Neural progenitor cell (in vitro differentiated cells): ENCODE data around the gene TNNC1. TPM values are rescaled to one million over a fixed set of nuclear protein-coding genes. Genes with fewer than 3 reads are reported as not detected.

ENCODE experiments used
- DNase-seq: peaks from one replicate; pipeline ENCODE4 v3.0.0-alpha.2; 2016; ENCODE audit warnings: low spot score
- H2AFZ ChIP-seq: fragments of 200-600 bp; sonication (generic); replicated peaks from 2 replicates; pipeline ENCODE4 v1.6.1; 2016; ENCODE audit warnings: antibody characterized with exemption
- H3F3A ChIP-seq: fragments of 200-600 bp; sonication (generic); 2 replicates; pipeline ENCODE4 v1.6.1; 2016; ENCODE audit warnings: antibody characterized with exemption, low read depth
- H3K27ac ChIP-seq: fragments of 200-600 bp; sonication (generic); 2 replicates; pipeline ENCODE4 v1.5.1; 2016; ENCODE audit warnings: mild to moderate bottlenecking
- H3K27me3 ChIP-seq: fragments of 200-600 bp; sonication (generic); 2 replicates; pipeline ENCODE4 v1.6.1; 2016; ENCODE audit warnings: mild to moderate bottlenecking, moderate library complexity
- H3K36me3 ChIP-seq: fragments of 200-600 bp; sonication (generic); 2 replicates; pipeline ENCODE4 v1.5.1; 2016
- H3K4me1 ChIP-seq: fragments of 200-600 bp; sonication (generic); 2 replicates; pipeline ENCODE4 v1.6.1; 2016; ENCODE audit warnings: mixed run types
- H3K4me2 ChIP-seq: fragments of 200-600 bp; sonication (generic); 2 replicates; pipeline ENCODE4 v1.6.1; 2016
- H3K4me3 ChIP-seq: fragments of 200-600 bp; sonication (generic); 2 replicates; pipeline ENCODE4 v1.5.1; 2016
- H3K79me2 ChIP-seq: fragments of 200-600 bp; sonication (generic); 2 replicates; pipeline ENCODE4 v1.6.1; 2016; ENCODE audit warnings: low read depth
- H3K9ac ChIP-seq: fragments of 200-600 bp; sonication (generic); 2 replicates; pipeline ENCODE4 v1.6.1; 2016
- H3K9me3 ChIP-seq: fragments of 200-600 bp; sonication (generic); 2 replicates; pipeline ENCODE4 v1.5.1; 2016; ENCODE audit warnings: low read depth
- H4K20me1 ChIP-seq: fragments of 200-600 bp; sonication (generic); 2 replicates; pipeline ENCODE4 v1.6.1; 2016; ENCODE audit warnings: low read depth
- H3K27ac Mint-ChIP-seq: 3 replicates; pipeline ENCODE4 v1.8.0; 2021; ENCODE audit warnings: mixed read lengths
- H3K27me3 Mint-ChIP-seq: 2 replicates; pipeline ENCODE4 v1.8.0; 2022; ENCODE audit warnings: low read depth, mild to moderate bottlenecking, inconsistent platforms, moderate library complexity, mixed read lengths; ENCODE audit not compliant: insufficient read depth
- H3K36me3 Mint-ChIP-seq: 3 replicates; pipeline ENCODE4 v1.8.0; 2021; ENCODE audit warnings: mixed read lengths
- H3K4me1 Mint-ChIP-seq: 3 replicates; pipeline ENCODE4 v1.8.0; 2021; ENCODE audit warnings: mixed read lengths
- H3K4me3 Mint-ChIP-seq: 3 replicates; pipeline ENCODE4 v1.8.0; 2021; ENCODE audit warnings: mild to moderate bottlenecking, moderate library complexity, mixed read lengths
- H3K9me3 Mint-ChIP-seq: 3 replicates; pipeline ENCODE4 v1.8.0; 2020; ENCODE audit warnings: mixed read lengths
- CTCF ChIP-seq: fragments of 200-600 bp; sonication (generic); IDR thresholded peaks from 2 replicates; pipeline ENCODE4 v1.5.1; 2017; ENCODE audit warnings: antibody characterized with exemption, mild to moderate bottlenecking
- EZH2 ChIP-seq: fragments of 200-600 bp; sonication (generic); IDR thresholded peaks from 2 replicates; pipeline ENCODE4 v1.6.1; 2017; ENCODE audit warnings: antibody characterized with exemption, mild to moderate bottlenecking, moderate library complexity
- EZH2phosphoT487 ChIP-seq: fragments of 200-600 bp; sonication (generic); IDR thresholded peaks from 2 replicates; pipeline ENCODE4 v1.6.1; 2017; ENCODE audit warnings: antibody characterized with exemption
- total RNA-seq: library from RNA; depleted of rRNA; stranded (reverse); fragments of >200 nt; gene quantifications from 2 replicates; pipeline ENCODE4 v1.2.3, GENCODE V29; 2015; ENCODE audit warnings: low replicate concordance

TNNC1 gene
- total RNA-seq, 1 donor from 2014 or later = 0.67 TPM

GRCh38 chr3:52483081-52483480 is 29.2 kb upstream of the TNNC1 start:
- H3K27ac Mint-ChIP-seq = no peak overlapping the region
- no peaks in the 10 kb centered on the region for H3K36me3 ChIP-seq
- H3K4me1 Mint-ChIP-seq = peaks cover 18% of the 10 kb centered on the region
- no peaks in the 10 kb centered on the region for H3K79me2 ChIP-seq
- no peak overlapping the region for H3K4me3 Mint-ChIP-seq
- TF ChIP-seq EZH2 (no peak), CTCF (no peak), EZH2phosphoT487 (no peak)
- H3K9ac ChIP-seq = no peak overlapping the region
- DNase-seq = no peak
- H4K20me1 ChIP-seq = peaks cover 12% of the 10 kb centered on the region
- H3K9me3 Mint-ChIP-seq = no peaks in the 10 kb centered on the region
- no peaks in the 10 kb centered on the region for H3K27me3 ChIP-seq
- H3K36me3 Mint-ChIP-seq = peaks cover 37% of the 10 kb centered on the region
- H3K9me3 ChIP-seq = no peaks in the 10 kb centered on the region
- no peak overlapping the region for H3K4me2 ChIP-seq
- H3K27ac ChIP-seq = no peak overlapping the region
- no peaks in the 10 kb centered on the region for H3F3A ChIP-seq
- H2AFZ ChIP-seq = no peak overlapping the region
- H3K4me1 ChIP-seq = no peaks in the 10 kb centered on the region
- no peak overlapping the region for H3K4me3 ChIP-seq
- H3K27me3 Mint-ChIP-seq = no peaks in the 10 kb centered on the region

GRCh38 chr3:52481819-52482521 is 28.1 kb upstream of the TNNC1 start:
- Histone ChIP-seq H3K27me3 (no peaks in the 10 kb centered on the region), H3K9me3 (no peaks in the 10 kb centered on the region), H3K36me3 (no peaks in the 10 kb centered on the region), H3K9ac (no peak overlapping the region), H3K4me3 (no peak overlapping the region), H4K20me1 (peaks cover 12% of the 10 kb centered on the region), H3K27ac (no peak overlapping the region), H3F3A (no peaks in the 10 kb centered on the region), H3K4me2 (no peak overlapping the region), H3K79me2 (no peaks in the 10 kb centered on the region), H3K4me1 (no peaks in the 10 kb centered on the region), H2AFZ (no peak overlapping the region)
- peak; percentile 80 for DNase-seq
- peaks cover 37% of the 10 kb centered on the region for H3K36me3 Mint-ChIP-seq
- TF ChIP-seq EZH2phosphoT487 = no peak
- TF ChIP-seq EZH2 = no peak
- TF ChIP-seq CTCF = peak; percentile 77
- no peaks in the 10 kb centered on the region for H3K27me3 Mint-ChIP-seq
- peak overlapping the region; percentile 23 for H3K27ac Mint-ChIP-seq
- H3K9me3 Mint-ChIP-seq = no peaks in the 10 kb centered on the region
- H3K4me1 Mint-ChIP-seq = peaks cover 18% of the 10 kb centered on the region
- peak overlapping the region; percentile 21 for H3K4me3 Mint-ChIP-seq

- Mint-ChIP-seq H3K9me3 (no peaks in the 10 kb centered on the region), H3K4me1 (peaks cover 18% of the 10 kb centered on the region), H3K27me3 (no peaks in the 10 kb centered on the region), H3K27ac (no peak overlapping the region), H3K36me3 (peaks cover 40% of the 10 kb centered on the region), H3K4me3 (no peak overlapping the region)
- Histone ChIP-seq H3K79me2 (no peaks in the 10 kb centered on the region), H2AFZ (no peak overlapping the region), H3K27ac (no peak overlapping the region), H4K20me1 (peaks cover 12% of the 10 kb centered on the region), H3K9me3 (no peaks in the 10 kb centered on the region), H3K36me3 (no peaks in the 10 kb centered on the region), H3F3A (no peaks in the 10 kb centered on the region), H3K4me3 (no peak overlapping the region), H3K9ac (no peak overlapping the region), H3K27me3 (no peaks in the 10 kb centered on the region), H3K4me1 (no peaks in the 10 kb centered on the region), H3K4me2 (no peak overlapping the region)
- DNase-seq = no peak
- no peak for TF ChIP-seq EZH2
- TF ChIP-seq CTCF = no peak
- no peak for TF ChIP-seq EZH2phosphoT487
Observed at GRCh38 chr3:52480768-52481715, 27.2 kb upstream of the TNNC1 start.
